ENCODE results near the gene FBXO42. TPM values are rescaled to one million over a fixed set of nuclear protein-coding genes. Genes with fewer than 3 reads are reported as not detected.
"Not testable (repeated sequence)": the region's sequence is repeated elsewhere in the genome, so short reads cannot be mapped to it uniquely, and the experiment has no call there.

The FBXO42 gene
- total RNA-seq, 2 experiments from 2014 or later = 14.3 to 14.9 TPM

DNA sequence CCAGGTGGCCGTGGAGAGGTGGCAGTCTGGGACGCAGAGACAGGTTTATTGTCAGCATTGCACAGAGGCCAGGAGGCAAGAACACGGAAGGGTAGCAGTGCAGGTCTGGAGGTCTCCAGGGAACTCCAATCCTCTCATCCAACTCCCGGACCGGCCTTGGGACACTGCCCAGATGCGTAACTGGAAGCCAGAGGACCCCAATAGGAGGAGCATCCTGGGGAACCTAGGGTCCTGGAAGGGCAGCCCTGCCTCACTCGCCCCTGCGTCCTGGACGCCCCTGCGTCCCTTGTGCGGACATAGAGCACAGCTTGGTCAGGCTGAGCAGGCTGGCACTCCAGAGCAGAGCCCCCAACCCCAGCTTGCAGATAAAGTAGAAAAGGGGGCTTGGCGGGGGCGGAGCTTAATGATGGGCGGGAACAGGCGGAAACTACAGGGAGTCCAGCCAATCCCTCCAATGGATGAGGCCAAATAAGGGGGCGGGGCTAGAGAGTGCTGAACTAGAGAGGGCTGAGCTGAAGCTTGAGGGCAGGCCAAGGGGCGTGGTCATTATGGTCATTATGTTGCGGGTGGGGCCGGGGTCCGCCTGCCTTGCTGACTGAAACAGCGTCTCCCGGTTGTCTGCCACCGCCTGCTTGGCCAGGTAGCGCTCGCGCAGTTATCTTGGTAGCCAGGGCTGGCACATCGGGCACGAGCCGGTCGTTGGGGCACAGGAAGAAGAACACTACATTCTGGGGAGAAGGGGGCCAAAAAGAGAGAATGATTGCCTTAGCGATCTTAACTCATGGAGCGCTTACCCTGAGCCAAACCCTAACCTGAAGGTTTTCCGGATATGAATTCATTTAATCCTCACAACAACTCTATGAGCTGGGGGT, 136.2 kb downstream of the FBXO42 start:
- peaks cover 29% of the 10 kb centered on the region for H3K4me1 Mint-ChIP-seq (ENCODE audit: low read depth)
- intact Hi-C loops (cut with DNase I, micrococcal nuclease) = loop anchor here in 1 of 2 experiments (5.0 to 10.0 kb wide), 2 partner anchors 136 to 601 kb away; partner anchors contain the start of genes DDI2 and FBXO42
- peaks cover 0 to 2% of the 10 kb centered on the region in 2 experiments for H3K27me3 ChIP-seq (ENCODE audit: control insufficient read depth in 1 of 2, insufficient read depth in 2 of 2, low read length in 2 of 2)
- peak overlapping the region; percentile 89 for H3K4me3 Mint-ChIP-seq
- peak overlapping the region; percentile 50 for H3K27ac Mint-ChIP-seq
- peaks cover 28% of the 10 kb centered on the region for H3K4me1 ChIP-seq (ENCODE audit: insufficient read depth, low read length)
- ChIA-PET POLR2A (interaction anchor here (1.1 to 3.3 kb wide), 5 partner anchors 9 to 136 kb away, joined by 3 to 46 read pairs (median 6); partner anchors contain the start of genes CPLANE2 and FBXO42), CTCF (interaction anchor here (0.6 to 2.2 kb wide), 5 partner anchors 9 to 147 kb away, joined by 3 to 9 read pairs (median 4); no protein-coding TSS in a partner anchor)
- H3K4me3 ChIP-seq (ENCODE audit: low read length) = peak overlapping the region; percentile 74
- H3K27ac ChIP-seq (ENCODE audit: low read depth in 1 of 2, low read length in 2 of 2) = no peak overlapping the region
- TF ChIP-seq CTCF (IDR thresholded peaks at IDR 0.05) = no peak
- DNase-seq (peak in 13 of 14 experiments; percentile 21 to 85 (median 50)), ATAC-seq (ENCODE audit: poor library complexity) (peak; percentile 10)
- H3K9me3 Mint-ChIP-seq = no peaks in the 10 kb centered on the region
- H3K36me3 ChIP-seq (ENCODE audit: insufficient read depth, low read length) = no peaks in the 10 kb centered on the region
- no peaks in the 10 kb centered on the region for H3K36me3 Mint-ChIP-seq (ENCODE audit: low read depth)
- H3K27me3 Mint-ChIP-seq = no peaks in the 10 kb centered on the region
- no peaks in the 10 kb centered on the region for H3K9me3 ChIP-seq (ENCODE audit: control insufficient read depth in 1 of 2, insufficient read depth in 1 of 2, low read length in 2 of 2)

DNA sequence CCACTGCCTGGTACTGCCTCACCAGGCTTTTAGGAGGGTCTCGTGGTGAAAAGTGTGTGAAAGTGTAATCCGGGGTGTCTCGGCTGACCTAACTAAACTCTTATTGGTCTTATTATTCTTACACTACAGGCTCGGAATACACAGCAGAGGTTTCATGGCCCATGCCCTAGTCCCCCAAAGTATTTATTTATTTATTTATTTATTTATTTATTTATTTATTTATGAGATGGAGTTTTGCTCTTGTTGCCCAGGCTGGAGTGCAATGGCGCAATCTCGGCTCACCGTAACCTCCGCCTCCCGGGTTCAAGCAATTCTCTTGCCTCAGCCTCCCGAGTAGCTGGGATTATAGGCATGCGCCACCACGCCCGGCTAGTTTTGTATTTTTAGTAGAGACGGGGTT, 137.0 kb downstream of the FBXO42 start:
- H3K27me3 Mint-ChIP-seq; H3K9me3 ChIP-seq (ENCODE audit: control insufficient read depth in 1 of 2, insufficient read depth in 1 of 2, low read length in 2 of 2); H3K36me3 ChIP-seq (ENCODE audit: insufficient read depth, low read length); DNase-seq; H3K27ac ChIP-seq (ENCODE audit: low read depth in 1 of 2, low read length in 2 of 2); H3K36me3 Mint-ChIP-seq (ENCODE audit: low read depth); ATAC-seq (ENCODE audit: poor library complexity); H3K9me3 Mint-ChIP-seq; CTCF ChIA-PET; H3K27ac Mint-ChIP-seq; H3K4me3 ChIP-seq (ENCODE audit: low read length); H3K4me3 Mint-ChIP-seq; H3K27me3 ChIP-seq (ENCODE audit: control insufficient read depth in 1 of 2, insufficient read depth in 2 of 2, low read length in 2 of 2): not testable (repeated sequence)
- peaks cover 29% of the 10 kb centered on the region for H3K4me1 Mint-ChIP-seq (ENCODE audit: low read depth)
- intact Hi-C loops (cut with DNase I, micrococcal nuclease) = loop anchor here in 1 of 2 experiments (5.0 to 10.0 kb wide), 2 partner anchors 137 to 600 kb away; partner anchors contain the start of genes DDI2 and FBXO42
- peaks cover 27% of the 10 kb centered on the region for H3K4me1 ChIP-seq (ENCODE audit: insufficient read depth, low read length)
- POLR2A ChIA-PET = interaction anchor here (3.3 kb wide), 1 partner anchor 8 kb away, joined by 46 read pairs; no protein-coding TSS in a partner anchor

GRCh38 chr1:16213544-16213943, 138.7 kb downstream of the FBXO42 start:
- H3K36me3 Mint-ChIP-seq (ENCODE audit: low read depth); ATAC-seq (ENCODE audit: poor library complexity); H3K4me3 Mint-ChIP-seq; DNase-seq; H3K27ac ChIP-seq (ENCODE audit: low read depth in 1 of 2, low read length in 2 of 2); H3K9me3 Mint-ChIP-seq; H3K36me3 ChIP-seq (ENCODE audit: insufficient read depth, low read length); H3K4me3 ChIP-seq (ENCODE audit: low read length); H3K9me3 ChIP-seq (ENCODE audit: control insufficient read depth in 1 of 2, insufficient read depth in 1 of 2, low read length in 2 of 2); H3K27me3 ChIP-seq (ENCODE audit: control insufficient read depth in 1 of 2, insufficient read depth in 2 of 2, low read length in 2 of 2); H3K27me3 Mint-ChIP-seq; H3K27ac Mint-ChIP-seq; CTCF ChIA-PET; POLR2A ChIA-PET: not testable (repeated sequence)
- intact Hi-C loops (cut with DNase I, micrococcal nuclease) = loop anchor here in 1 of 2 experiments (10.0 kb wide), 1 partner anchor 599 kb away; the partner anchor contains the start of gene DDI2
- peaks cover 24% of the 10 kb centered on the region for H3K4me1 ChIP-seq (ENCODE audit: insufficient read depth, low read length)
- peaks cover 29% of the 10 kb centered on the region for H3K4me1 Mint-ChIP-seq (ENCODE audit: low read depth)

DNA sequence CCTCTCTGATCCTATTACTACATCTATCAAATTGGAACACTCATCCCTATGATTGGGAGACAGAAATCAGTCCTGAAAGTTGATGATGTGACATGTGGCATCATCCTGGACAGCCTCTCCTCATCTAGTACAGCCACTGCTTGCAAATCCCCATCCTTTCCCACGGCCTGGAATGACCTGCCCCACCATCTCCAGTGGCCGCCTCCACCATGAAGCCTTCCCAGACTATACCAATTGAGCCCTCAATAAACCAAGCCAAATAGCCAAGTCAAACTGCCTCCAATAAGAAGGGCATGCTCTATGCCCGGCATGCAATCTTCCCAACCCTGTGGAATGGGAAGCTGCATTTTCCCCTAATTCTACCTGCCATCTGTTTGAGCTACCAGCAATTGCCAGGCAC, 139.3 kb downstream of the FBXO42 start:
- Mint-ChIP-seq H3K27ac (no peak overlapping the region), H3K4me3 (no peak overlapping the region), H3K36me3 (ENCODE audit: low read depth) (no peaks in the 10 kb centered on the region), H3K9me3 (no peaks in the 10 kb centered on the region), H3K27me3 (no peaks in the 10 kb centered on the region), H3K4me1 (ENCODE audit: low read depth) (peaks cover 25% of the 10 kb centered on the region)
- no peak for DNase-seq
- intact Hi-C loops (cut with DNase I, micrococcal nuclease) = loop anchor here in 1 of 2 experiments (10.0 kb wide), 1 partner anchor 598 kb away; the partner anchor contains the start of gene DDI2
- no peaks in the 10 kb centered on the region for H3K9me3 ChIP-seq (ENCODE audit: control insufficient read depth in 1 of 2, insufficient read depth in 1 of 2, low read length in 2 of 2)
- ATAC-seq (ENCODE audit: poor library complexity) = no peak
- no peak overlapping the region for H3K27ac ChIP-seq (ENCODE audit: low read depth in 1 of 2, low read length in 2 of 2)
- H3K4me3 ChIP-seq (ENCODE audit: low read length) = no peak overlapping the region
- peaks cover 24% of the 10 kb centered on the region for H3K4me1 ChIP-seq (ENCODE audit: insufficient read depth, low read length)
- no peak for TF ChIP-seq CTCF (IDR thresholded peaks at IDR 0.05)
- H3K36me3 ChIP-seq (ENCODE audit: insufficient read depth, low read length) = no peaks in the 10 kb centered on the region
- H3K27me3 ChIP-seq (ENCODE audit: control insufficient read depth in 1 of 2, insufficient read depth in 2 of 2, low read length in 2 of 2) = peaks cover 0 to 2% of the 10 kb centered on the region in 2 experiments
- CTCF ChIA-PET = no interaction called here
- POLR2A ChIA-PET = no interaction called here

All from CD4-positive, alpha-beta T cell (primary cell).